ENCODE data around the gene EIF2B1. TPM values are rescaled to one million over a fixed set of nuclear protein-coding genes. Genes with fewer than 3 reads are reported as not detected.

Gene EIF2B1
- total and polyA plus RNA-seq, 2 donors from 2014 or later = 25.0 to 48.0 TPM

DNA sequence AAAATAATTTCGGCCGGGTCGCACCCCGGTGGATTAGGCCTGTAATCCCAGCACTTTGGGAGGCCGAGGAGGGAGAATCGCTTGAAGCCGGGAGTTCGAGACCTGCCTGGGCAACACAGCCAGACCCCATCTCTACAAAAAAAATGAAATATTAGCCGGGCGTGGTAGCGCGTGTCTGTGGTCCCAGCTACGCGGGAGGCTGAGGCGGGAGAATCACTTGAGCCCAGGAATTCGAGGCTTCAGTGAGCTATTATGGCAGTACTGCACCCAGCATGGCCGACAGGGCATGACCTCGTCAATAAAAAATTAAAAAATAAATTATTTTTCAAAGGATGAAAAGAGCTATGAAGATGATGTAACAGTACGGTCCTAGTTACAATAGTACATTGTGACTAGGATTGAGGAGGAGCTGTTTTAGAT is 666 bp upstream of the EIF2B1 start:
- no peak for FAIRE-seq
- Histone ChIP-seq H3K36me3 (ENCODE audit: control insufficient read depth in 2 of 3, insufficient read depth in 3 of 3, low read length in 3 of 3) (peaks cover 9 to 15% (median 15%) of the 10 kb centered on the region in 3 donors), H3K27ac (ENCODE audit: low read depth in 2 of 2, low read length in 2 of 2) (peak overlapping the region in 1 of 2 donors; percentile 78), H3K27me3 (ENCODE audit: control insufficient read depth, insufficient read depth, low read length) (no peaks in the 10 kb centered on the region), H3K9ac (ENCODE audit: low read length in 3 of 3) (peak overlapping the region; percentile 89 to 99 (median 93)), H3K9me3 (ENCODE audit: control insufficient read depth in 2 of 3, insufficient read depth in 1 of 3, low read length in 3 of 3) (no peaks in the 10 kb centered on the region), H3K4me1 (ENCODE audit: control insufficient read depth in 2 of 3, insufficient read depth in 2 of 3, low read depth in 1 of 3, low read length in 3 of 3) (peaks cover 3 to 11% (median 6%) of the 10 kb centered on the region in 3 donors), H3K4me3 (ENCODE audit: low read length in 3 of 3) (peak overlapping the region; percentile 97 to 100 (median 98))
- intact Hi-C loops (cut with DNase I) = no loop called here
- peak in 1 of 5 donors; percentile 56 for DNase-seq
- TF ChIP-seq, protein P1, sequence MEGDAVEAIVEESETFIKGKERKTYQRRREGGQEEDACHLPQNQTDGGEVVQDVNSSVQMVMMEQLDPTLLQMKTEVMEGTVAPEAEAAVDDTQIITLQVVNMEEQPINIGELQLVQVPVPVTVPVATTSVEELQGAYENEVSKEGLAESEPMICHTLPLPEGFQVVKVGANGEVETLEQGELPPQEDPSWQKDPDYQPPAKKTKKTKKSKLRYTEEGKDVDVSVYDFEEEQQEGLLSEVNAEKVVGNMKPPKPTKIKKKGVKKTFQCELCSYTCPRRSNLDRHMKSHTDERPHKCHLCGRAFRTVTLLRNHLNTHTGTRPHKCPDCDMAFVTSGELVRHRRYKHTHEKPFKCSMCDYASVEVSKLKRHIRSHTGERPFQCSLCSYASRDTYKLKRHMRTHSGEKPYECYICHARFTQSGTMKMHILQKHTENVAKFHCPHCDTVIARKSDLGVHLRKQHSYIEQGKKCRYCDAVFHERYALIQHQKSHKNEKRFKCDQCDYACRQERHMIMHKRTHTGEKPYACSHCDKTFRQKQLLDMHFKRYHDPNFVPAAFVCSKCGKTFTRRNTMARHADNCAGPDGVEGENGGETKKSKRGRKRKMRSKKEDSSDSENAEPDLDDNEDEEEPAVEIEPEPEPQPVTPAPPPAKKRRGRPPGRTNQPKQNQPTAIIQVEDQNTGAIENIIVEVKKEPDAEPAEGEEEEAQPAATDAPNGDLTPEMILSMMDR (IDR thresholded peaks at IDR 0.05; ENCODE audit: borderline replicate concordance, extremely low read depth, insufficient read depth) = no peak

DNA sequence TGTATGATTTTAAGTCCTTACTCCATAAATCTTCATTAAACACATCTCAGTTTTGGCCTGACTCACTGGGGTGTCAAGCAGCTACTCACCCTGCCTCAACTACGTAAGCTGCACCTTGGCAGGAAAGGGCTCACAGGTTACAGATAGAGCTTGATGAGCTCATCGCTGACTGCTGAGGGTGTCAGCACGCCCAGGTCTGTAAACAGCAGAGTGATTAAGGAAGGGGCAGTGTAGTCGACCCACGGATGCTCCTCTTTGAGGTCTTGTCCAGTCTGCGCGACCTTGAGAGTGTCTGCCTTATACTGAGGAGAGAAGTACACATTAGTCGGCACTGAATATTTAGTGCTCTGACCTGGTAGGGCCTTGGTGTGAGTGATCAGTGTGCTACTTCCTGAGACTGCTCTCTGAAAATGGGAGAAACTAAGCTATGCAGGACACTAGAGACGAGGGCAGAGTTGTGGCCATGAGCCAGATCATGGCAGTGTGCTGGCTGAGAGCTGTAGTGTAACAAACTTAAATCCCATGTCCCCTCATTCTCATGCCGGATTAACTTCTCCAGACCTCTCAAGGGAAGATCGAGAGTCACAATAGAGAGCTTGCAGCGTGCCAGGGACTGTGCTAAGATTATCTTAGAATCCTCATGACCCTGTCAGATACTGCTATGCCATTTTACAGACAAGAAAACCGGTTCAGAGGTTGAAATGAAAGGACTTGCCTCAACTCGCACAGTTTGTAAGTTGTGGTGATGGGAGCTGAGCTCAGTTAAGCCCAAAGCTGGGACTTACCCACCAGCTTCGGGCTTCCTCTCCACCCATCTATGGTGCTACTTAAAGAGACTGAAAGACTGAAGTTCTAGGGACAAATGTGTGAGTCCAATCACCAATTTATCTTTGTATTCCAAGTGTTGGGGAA is 11.6 kb downstream of the EIF2B1 start:
- no peaks in the 10 kb centered on the region for H3K4me1 ChIP-seq (ENCODE audit: control insufficient read depth in 2 of 3, insufficient read depth in 2 of 3, low read depth in 1 of 3, low read length in 3 of 3)
- TF ChIP-seq, protein P1 (IDR thresholded peaks at IDR 0.05; ENCODE audit: borderline replicate concordance, extremely low read depth, insufficient read depth) = no peak
- no peak overlapping the region for H3K9ac ChIP-seq (ENCODE audit: low read length in 3 of 3)
- intact Hi-C loops (cut with DNase I) = no loop called here
- H3K27ac ChIP-seq (ENCODE audit: low read depth in 2 of 2, low read length in 2 of 2) = no peak overlapping the region
- FAIRE-seq (no peak), DNase-seq (no peak)
- H3K4me3 ChIP-seq (ENCODE audit: low read length in 3 of 3) = no peak overlapping the region
- peaks cover 15 to 67% (median 51%) of the 10 kb centered on the region in 3 donors for H3K36me3 ChIP-seq (ENCODE audit: control insufficient read depth in 2 of 3, insufficient read depth in 3 of 3, low read length in 3 of 3)
- H3K9me3 ChIP-seq (ENCODE audit: control insufficient read depth in 2 of 3, insufficient read depth in 1 of 3, low read length in 3 of 3) = no peaks in the 10 kb centered on the region
- H3K27me3 ChIP-seq (ENCODE audit: control insufficient read depth, insufficient read depth, low read length) = no peaks in the 10 kb centered on the region

DNA sequence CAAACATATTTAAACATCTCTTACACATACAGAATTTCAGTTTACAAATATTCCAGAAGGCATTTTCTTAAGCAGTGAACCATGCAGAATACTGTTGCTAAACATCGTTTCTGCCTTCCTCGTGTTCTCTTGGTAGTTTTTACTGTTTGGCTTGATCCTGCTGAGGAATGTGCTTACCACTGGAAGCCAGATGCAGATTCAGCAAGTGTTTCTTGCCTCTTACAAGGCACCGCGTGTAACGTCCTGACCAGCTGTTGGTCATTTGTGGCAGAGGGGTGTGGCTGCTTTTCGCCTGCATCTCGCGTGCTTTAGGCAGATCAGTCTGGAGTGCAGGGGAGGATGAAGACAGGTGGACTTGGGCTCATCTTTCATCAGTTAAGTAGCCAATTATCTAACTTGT is 12.4 kb downstream of the EIF2B1 start:
- Histone ChIP-seq H3K36me3 (ENCODE audit: control insufficient read depth in 2 of 3, insufficient read depth in 3 of 3, low read length in 3 of 3) (peaks cover 15 to 67% (median 47%) of the 10 kb centered on the region in 3 donors), H3K4me1 (ENCODE audit: control insufficient read depth in 2 of 3, insufficient read depth in 2 of 3, low read depth in 1 of 3, low read length in 3 of 3) (no peaks in the 10 kb centered on the region), H3K4me3 (ENCODE audit: low read length in 3 of 3) (no peak overlapping the region), H3K9me3 (ENCODE audit: control insufficient read depth in 2 of 3, insufficient read depth in 1 of 3, low read length in 3 of 3) (no peaks in the 10 kb centered on the region), H3K9ac (ENCODE audit: low read length in 3 of 3) (no peak overlapping the region), H3K27ac (ENCODE audit: low read depth in 2 of 2, low read length in 2 of 2) (no peak overlapping the region), H3K27me3 (ENCODE audit: control insufficient read depth, insufficient read depth, low read length) (no peaks in the 10 kb centered on the region)
- intact Hi-C loops (cut with DNase I) = no loop called here
- FAIRE-seq (no peak), DNase-seq (no peak)
- TF ChIP-seq, protein P1 (IDR thresholded peaks at IDR 0.05; ENCODE audit: borderline replicate concordance, extremely low read depth, insufficient read depth) = no peak

All from kidney (tissue), 14 donors.